Measurements from ENCODE around the gene ATG9A.

ATG9A gene

GRCh38 chr2:219250049-219250781 lies 20.8 kb upstream of the ATG9A start:
- Histone ChIP-seq H3K36me3 (peaks cover 41% of the 10 kb centered on the region), H3K4me1 (ENCODE audit: control insufficient read depth in 1 of 2, insufficient read depth in 1 of 2, low read depth in 1 of 2, low read length in 1 of 2) (peaks cover 79 to 80% of the 10 kb centered on the region in 2 experiments), H3K4me3 (ENCODE audit: low read depth in 1 of 2, low read length in 1 of 2) (peak overlapping the region; percentile 96 to 99), H3K27ac (peak overlapping the region; percentile 95), H3K27me3 (no peaks in the 10 kb centered on the region), H3K9me3 (no peaks in the 10 kb centered on the region)
- TF ChIP-seq CTCF (IDR thresholded peaks at IDR 0.05): no peak

GRCh38 chr2:219249203-219249980 lies 20.0 kb upstream of the ATG9A start:
- Histone ChIP-seq H3K4me1 (ENCODE audit: control insufficient read depth in 1 of 2, insufficient read depth in 1 of 2, low read depth in 1 of 2, low read length in 1 of 2) (peaks cover 79 to 81% of the 10 kb centered on the region in 2 experiments), H3K4me3 (ENCODE audit: low read depth in 1 of 2, low read length in 1 of 2) (peak overlapping the region; percentile 96 to 99), H3K36me3 (peaks cover 41% of the 10 kb centered on the region), H3K27me3 (no peaks in the 10 kb centered on the region), H3K9me3 (no peaks in the 10 kb centered on the region), H3K27ac (peak overlapping the region; percentile 95)
- no peak for TF ChIP-seq CTCF (IDR thresholded peaks at IDR 0.05)

- no peaks in the 10 kb centered on the region for H3K27me3 ChIP-seq
- H3K27ac ChIP-seq: peak overlapping the region; percentile 95
- peak overlapping the region; percentile 96 to 99 for H3K4me3 ChIP-seq (ENCODE audit: low read depth in 1 of 2, low read length in 1 of 2)
- H3K36me3 ChIP-seq: peaks cover 41% of the 10 kb centered on the region
- H3K4me1 ChIP-seq (ENCODE audit: control insufficient read depth in 1 of 2, insufficient read depth in 1 of 2, low read depth in 1 of 2, low read length in 1 of 2): peaks cover 84 to 86% of the 10 kb centered on the region in 2 experiments
- no peaks in the 10 kb centered on the region for H3K9me3 ChIP-seq
- no peak for TF ChIP-seq CTCF (IDR thresholded peaks at IDR 0.05)
Observed at GRCh38 chr2:219248845-219249202, 19.4 kb upstream of the ATG9A start.

- peak overlapping the region; percentile 96 to 99 for H3K4me3 ChIP-seq (ENCODE audit: low read depth in 1 of 2, low read length in 1 of 2)
- no peak for TF ChIP-seq CTCF (IDR thresholded peaks at IDR 0.05)
Observed at GRCh38 chr2:219247678-219248642, 18.5 kb upstream of the ATG9A start.

GRCh38 chr2:219246559-219246958 lies 17.1 kb upstream of the ATG9A start:
- Histone ChIP-seq H3K9me3 (no peaks in the 10 kb centered on the region), H3K4me1 (ENCODE audit: control insufficient read depth in 1 of 2, insufficient read depth in 1 of 2, low read depth in 1 of 2, low read length in 1 of 2) (peaks cover 86 to 89% of the 10 kb centered on the region in 2 experiments), H3K27me3 (no peaks in the 10 kb centered on the region), H3K4me3 (ENCODE audit: low read depth in 1 of 2, low read length in 1 of 2) (peak overlapping the region; percentile 96 to 99), H3K27ac (peak overlapping the region; percentile 95), H3K36me3 (peaks cover 35% of the 10 kb centered on the region)
- TF ChIP-seq CTCF (IDR thresholded peaks at IDR 0.05): no peak

More at GRCh38 chr2:219247678-219248642, 18.5 kb upstream of the ATG9A start:
- no peaks in the 10 kb centered on the region for H3K9me3 ChIP-seq
- H3K4me1 ChIP-seq (ENCODE audit: control insufficient read depth in 1 of 2, insufficient read depth in 1 of 2, low read depth in 1 of 2, low read length in 1 of 2): peaks cover 91 to 92% of the 10 kb centered on the region in 2 experiments
- no peaks in the 10 kb centered on the region for H3K27me3 ChIP-seq
- H3K36me3 ChIP-seq: peaks cover 41% of the 10 kb centered on the region
- peak overlapping the region; percentile 95 for H3K27ac ChIP-seq
